Naive thymus-derived CD4-positive, alpha-beta T cell (primary cell): ENCODE results near the gene ARGLU1. TPM values are rescaled to one million over a fixed set of nuclear protein-coding genes. Genes with fewer than 3 reads are reported as not detected.

Experiments used
- ATAC-seq: fragments of 150-1000 bp; cut with Tn5 transposase; 2 replicates; pipeline ENCODE4 v1.10.0; 2021; ENCODE audit warnings: mild to moderate bottlenecking, moderate library complexity
- CTCF ChIA-PET: fragments of 350-600 bp; sonication (Branson Sonifier 250); formaldehyde crosslinking; loops from one replicate; lab custom pipeline; 2021; ENCODE audit warnings: antibody characterized with exemption; lab: Charles Lee
- POLR2A ChIA-PET: fragments of 350-600 bp; sonication (Branson Sonifier 250); formaldehyde crosslinking; loops from one replicate; lab custom pipeline; 2021; ENCODE audit warnings: antibody characterized with exemption, inconsistent platforms; lab: Charles Lee
- DNase-seq, 9 donors: peaks; one replicate each; pipeline versions ENCODE4 v3.0.0 to v3.0.0-alpha.2; 2020 to 2022; ENCODE audit warnings: mixed read lengths in 1 of 9
- H3K27ac ChIP-seq: one replicate; pipeline ENCODE4 v1.7.0; 2013; ENCODE audit warnings: mild to moderate bottlenecking, low read depth, low read length, moderate library complexity
- H3K27me3 ChIP-seq, 2 donors: one replicate each; pipeline ENCODE4 v1.7.0; 2013; ENCODE audit warnings: low read length in 2 of 2, mild to moderate bottlenecking in 2 of 2, moderate library complexity in 2 of 2; ENCODE audit not compliant: control insufficient read depth in 2 of 2, insufficient read depth in 2 of 2
- H3K36me3 ChIP-seq, 3 experiments: 1 replicate in 2 of 3; 2 replicates in 1 of 3; pipeline ENCODE4 v1.7.0; 2013; ENCODE audit warnings: low read length in 3 of 3, mild to moderate bottlenecking in 3 of 3, moderate library complexity in 1 of 3; ENCODE audit not compliant: insufficient read depth in 3 of 3, control insufficient read depth in 2 of 3
- H3K4me1 ChIP-seq, 2 donors: one replicate each; pipeline ENCODE4 v1.7.0; 2013; ENCODE audit warnings: low read length in 2 of 2, mild to moderate bottlenecking in 2 of 2, moderate library complexity in 1 of 2; ENCODE audit not compliant: control insufficient read depth in 2 of 2, insufficient read depth in 2 of 2
- H3K4me3 ChIP-seq: 2 replicates; pipeline ENCODE4 v1.7.0; 2013; ENCODE audit warnings: mild to moderate bottlenecking, low read length
- H3K9me3 ChIP-seq, 3 experiments: 1 replicate in 2 of 3; 2 replicates in 1 of 3; pipeline ENCODE4 v1.7.0; 2013; ENCODE audit warnings: low read length in 3 of 3; ENCODE audit not compliant: control insufficient read depth in 2 of 3
- H3K27ac Mint-ChIP-seq, 9 donors: one replicate each; pipeline ENCODE4 v1.8.0; 2020 to 2022; ENCODE audit warnings: mixed read lengths in 9 of 9, mild to moderate bottlenecking in 8 of 9, moderate library complexity in 5 of 9, inconsistent platforms in 2 of 9
- H3K27me3 Mint-ChIP-seq, 5 donors: one replicate each; pipeline ENCODE4 v1.8.0; 2021 to 2022; ENCODE audit warnings: mixed read lengths in 5 of 5, mild to moderate bottlenecking in 1 of 5
- H3K36me3 Mint-ChIP-seq, 5 donors: one replicate each; pipeline ENCODE4 v1.8.0; 2020 to 2022; ENCODE audit warnings: mixed read lengths in 5 of 5, mild to moderate bottlenecking in 3 of 5, inconsistent platforms in 1 of 5
- H3K4me1 Mint-ChIP-seq, 7 donors: one replicate each; pipeline ENCODE4 v1.8.0; 2020 to 2022; ENCODE audit warnings: mixed read lengths in 7 of 7, mild to moderate bottlenecking in 3 of 7, inconsistent platforms in 1 of 7
- H3K4me3 Mint-ChIP-seq, 10 donors: one replicate each; pipeline ENCODE4 v1.8.0; 2020 to 2022; ENCODE audit warnings: mild to moderate bottlenecking in 10 of 10, mixed read lengths in 10 of 10, moderate library complexity in 6 of 10, inconsistent platforms in 2 of 10
- H3K9me3 Mint-ChIP-seq, 11 donors: one replicate each; pipeline ENCODE4 v1.8.0; 2020 to 2022; ENCODE audit warnings: mixed read lengths in 11 of 11, mild to moderate bottlenecking in 4 of 11, inconsistent platforms in 1 of 11, moderate library complexity in 1 of 11
- intact Hi-C, 2 donors: fragments of 100-400 bp; cut with micrococcal nuclease; formaldehyde crosslinking; loops; one replicate each; pipeline ENCODE4 v1.15.1; 2023
- polyA plus RNA-seq, 2 donors: library from polyadenylated mRNA; unstranded; fragments of 300-500 nt; fragmentation: Illumina TruSeq; gene quantifications; one replicate each; pipeline ENCODE4 v1.2.3, GENCODE V29; 2021
- total RNA-seq, 6 experiments: library from RNA in 5 of 6; stranded (reverse) in 5 of 6; gene quantifications; 1 replicate in 5 of 6; 2 replicates in 1 of 6; pipeline ENCODE4 v1.2.3 and lab custom pipeline; 2021 to 2026

The ARGLU1 gene
- total and polyA plus RNA-seq, 7 experiments from 2014 or later: 36.1 to 291 (median 144) TPM

GRCh38 chr13:106525865-106526264 is 42.1 kb downstream of the ARGLU1 start:
- no peaks in the 10 kb centered on the region for H3K27me3 ChIP-seq
- H3K9me3 ChIP-seq: no peaks in the 10 kb centered on the region
- ATAC-seq (no peak), DNase-seq (no peak)
- H3K36me3 Mint-ChIP-seq: no peaks in the 10 kb centered on the region
- H3K4me3 Mint-ChIP-seq: no peak overlapping the region
- H3K4me3 ChIP-seq: no peak overlapping the region
- POLR2A ChIA-PET: no interaction called here
- no peaks in the 10 kb centered on the region for H3K4me1 ChIP-seq
- peaks cover 0 to 2% (median 0%) of the 10 kb centered on the region in 11 donors for H3K9me3 Mint-ChIP-seq
- peaks cover 33 to 56% (median 42%) of the 10 kb centered on the region in 5 donors for H3K27me3 Mint-ChIP-seq
- no peak overlapping the region for H3K27ac Mint-ChIP-seq
- no peaks in the 10 kb centered on the region for H3K36me3 ChIP-seq
- CTCF ChIA-PET: no interaction called here
- intact Hi-C loops: no loop called here
- H3K4me1 Mint-ChIP-seq: no peaks in the 10 kb centered on the region
- H3K27ac ChIP-seq: no peak overlapping the region

- Histone ChIP-seq H3K4me3 (no peak overlapping the region), H3K4me1 (no peaks in the 10 kb centered on the region), H3K27me3 (no peaks in the 10 kb centered on the region), H3K9me3 (no peaks in the 10 kb centered on the region), H3K27ac (no peak overlapping the region), H3K36me3 (no peaks in the 10 kb centered on the region)
- intact Hi-C loops: no loop called here
- no peak overlapping the region for H3K27ac Mint-ChIP-seq
- no peaks in the 10 kb centered on the region for H3K4me1 Mint-ChIP-seq
- H3K27me3 Mint-ChIP-seq: peaks cover 28 to 43% (median 36%) of the 10 kb centered on the region in 5 donors
- POLR2A ChIA-PET: no interaction called here
- no peak for ATAC-seq
- no peaks in the 10 kb centered on the region for H3K36me3 Mint-ChIP-seq
- CTCF ChIA-PET: interaction anchor here (0.6 kb wide), 1 partner anchor 33 kb away, joined by 3 read pairs; no protein-coding TSS in a partner anchor
- peaks cover 0 to 3% (median 0%) of the 10 kb centered on the region in 11 donors for H3K9me3 Mint-ChIP-seq
- H3K4me3 Mint-ChIP-seq: no peak overlapping the region
- no peak for DNase-seq
Measured at GRCh38 chr13:106524108-106524507, 43.8 kb downstream of the ARGLU1 start.

GRCh38 chr13:106523576-106523975 is 44.4 kb downstream of the ARGLU1 start:
- no peaks in the 10 kb centered on the region for H3K36me3 ChIP-seq
- DNase-seq: no peak
- ChIA-PET POLR2A (no interaction called here), CTCF (interaction anchor here (0.6 kb wide), 1 partner anchor 34 kb away, joined by 3 read pairs; no protein-coding TSS in a partner anchor)
- H3K9me3 ChIP-seq: no peaks in the 10 kb centered on the region
- Mint-ChIP-seq H3K36me3 (no peaks in the 10 kb centered on the region), H3K4me1 (no peaks in the 10 kb centered on the region), H3K4me3 (no peak overlapping the region), H3K27me3 (peaks cover 28 to 44% (median 33%) of the 10 kb centered on the region in 5 donors), H3K9me3 (peaks cover 0 to 3% (median 0%) of the 10 kb centered on the region in 11 donors), H3K27ac (no peak overlapping the region)
- H3K4me1 ChIP-seq: no peaks in the 10 kb centered on the region
- H3K27me3 ChIP-seq: no peaks in the 10 kb centered on the region
- intact Hi-C loops: no loop called here
- H3K4me3 ChIP-seq: no peak overlapping the region
- no peak overlapping the region for H3K27ac ChIP-seq
- ATAC-seq: no peak

- intact Hi-C loops: no loop called here
- Mint-ChIP-seq H3K4me1 (no peaks in the 10 kb centered on the region), H3K4me3 (no peak overlapping the region), H3K27ac (no peak overlapping the region), H3K27me3 (peaks cover 24 to 40% (median 33%) of the 10 kb centered on the region in 5 donors), H3K9me3 (peaks cover 0 to 1% (median 0%) of the 10 kb centered on the region in 11 donors), H3K36me3 (no peaks in the 10 kb centered on the region)
- ATAC-seq: no peak
- H3K4me1 ChIP-seq: no peaks in the 10 kb centered on the region
- POLR2A ChIA-PET: no interaction called here
- H3K27me3 ChIP-seq: no peaks in the 10 kb centered on the region
- H3K27ac ChIP-seq: no peak overlapping the region
- no peak for DNase-seq
- no peaks in the 10 kb centered on the region for H3K36me3 ChIP-seq
- H3K4me3 ChIP-seq: no peak overlapping the region
- CTCF ChIA-PET: no interaction called here
- H3K9me3 ChIP-seq: no peaks in the 10 kb centered on the region
Measured at GRCh38 chr13:106522898-106523525, 44.9 kb downstream of the ARGLU1 start.

- POLR2A ChIA-PET: no interaction called here
- H3K4me1 Mint-ChIP-seq: no peaks in the 10 kb centered on the region
- Histone ChIP-seq H3K4me3 (no peak overlapping the region), H3K27me3 (no peaks in the 10 kb centered on the region), H3K27ac (no peak overlapping the region), H3K36me3 (no peaks in the 10 kb centered on the region), H3K9me3 (no peaks in the 10 kb centered on the region), H3K4me1 (no peaks in the 10 kb centered on the region)
- H3K36me3 Mint-ChIP-seq: no peaks in the 10 kb centered on the region
- H3K27ac Mint-ChIP-seq: no peak overlapping the region
- intact Hi-C loops: no loop called here
- DNase-seq: no peak
- peaks cover 22 to 40% (median 26%) of the 10 kb centered on the region in 5 donors for H3K27me3 Mint-ChIP-seq
- peaks cover 0 to 1% (median 0%) of the 10 kb centered on the region in 11 donors for H3K9me3 Mint-ChIP-seq
- H3K4me3 Mint-ChIP-seq: no peak overlapping the region
- no peak for ATAC-seq
- CTCF ChIA-PET: no interaction called here
Measured at GRCh38 chr13:106522112-106522705, 45.7 kb downstream of the ARGLU1 start.

GRCh38 chr13:106521095-106521799 is 46.7 kb downstream of the ARGLU1 start:
- Mint-ChIP-seq H3K27me3 (peaks cover 22 to 37% (median 24%) of the 10 kb centered on the region in 5 donors), H3K4me1 (no peaks in the 10 kb centered on the region), H3K27ac (no peak overlapping the region), H3K9me3 (peaks cover 0 to 1% (median 0%) of the 10 kb centered on the region in 11 donors), H3K4me3 (no peak overlapping the region), H3K36me3 (no peaks in the 10 kb centered on the region)
- ATAC-seq (no peak), DNase-seq (no peak)
- H3K27me3 ChIP-seq: no peaks in the 10 kb centered on the region
- H3K4me3 ChIP-seq: no peak overlapping the region
- H3K4me1 ChIP-seq: no peaks in the 10 kb centered on the region
- ChIA-PET POLR2A (interaction anchor here (0.6 kb wide), 1 partner anchor 121 kb away, joined by 3 read pairs; no protein-coding TSS in a partner anchor), CTCF (no interaction called here)
- H3K36me3 ChIP-seq: no peaks in the 10 kb centered on the region
- H3K9me3 ChIP-seq: no peaks in the 10 kb centered on the region
- intact Hi-C loops: no loop called here
- H3K27ac ChIP-seq: no peak overlapping the region
